ENCODE results near the gene RSRP1. TPM values are rescaled to one million over a fixed set of nuclear protein-coding genes. Genes with fewer than 3 reads are reported as not detected.

RSRP1 gene
- total and polyA plus RNA-seq, 2 of the 8 experiments (the other 6 are each of a cell fraction or from before 2014, with no cell fraction given), result 32.9 to 59.4 TPM

- Histone ChIP-seq H4K20me1 (replicated peaks in 1 of 2; ENCODE audit: control insufficient read depth in 1 of 2, insufficient read depth in 2 of 2, low read length in 2 of 2) (no peaks in the 10 kb centered on the region), H2BK120ac (replicated peaks; ENCODE audit: low read depth, low read length) (no peak overlapping the region), H3K23ac (ENCODE audit: insufficient read length) (no peak overlapping the region), H3K36me3 (ENCODE audit: control insufficient read depth in 2 of 4, insufficient read depth in 4 of 4, low read length in 3 of 4) (peaks cover 1 to 7% (median 2%) of the 10 kb centered on the region in 4 experiments; a peak in 4 of 8 replicates), H3K27me3 (replicated peaks in 1 of 4; ENCODE audit: control insufficient read depth in 3 of 4, extremely low read depth in 1 of 4, insufficient read depth in 3 of 4, low read length in 3 of 4) (no peaks in the 10 kb centered on the region), H3K4me2 (ENCODE audit: insufficient read depth in 1 of 2, low read depth in 2 of 2, low read length in 2 of 2) (no peak overlapping the region), H3K56ac (replicated peaks; ENCODE audit: insufficient read length, low read depth, low read length) (no peak overlapping the region), H2BK15ac (ENCODE audit: low read length) (no peak overlapping the region), H3K79me2 (ENCODE audit: control insufficient read depth in 1 of 2, insufficient read depth in 2 of 2, low read length in 2 of 2) (no peaks in the 10 kb centered on the region), H4K5ac (ENCODE audit: insufficient read length, low read depth, low read length) (no peak overlapping the region), H3K4me3 (ENCODE audit: extremely low read depth in 1 of 4, insufficient read depth in 2 of 4, low read depth in 3 of 4, low read length in 4 of 4) (no peak overlapping the region), H3K4ac (replicated peaks; ENCODE audit: insufficient read length, low read depth, low read length) (no peak overlapping the region), H3K9ac (replicated peaks in 1 of 4; ENCODE audit: extremely low read depth in 1 of 4, low read depth in 3 of 4, low read length in 3 of 4) (no peak overlapping the region), H2AK5ac (ENCODE audit: low read depth, low read length) (no peak overlapping the region), H3K27ac (ENCODE audit: low read depth, low read length) (no peak overlapping the region), H3K9me3 (ENCODE audit: insufficient read depth in 2 of 2, low read depth in 1 of 2, low read length in 1 of 2) (no peaks in the 10 kb centered on the region), H2AFZ (ENCODE audit: low read length) (no peak overlapping the region), H3K18ac (ENCODE audit: extremely low read depth, low read length) (no peak overlapping the region), H4K91ac (replicated peaks; ENCODE audit: insufficient read length, low read length) (no peak overlapping the region), H3K4me1 (replicated peaks in 1 of 4; ENCODE audit: control insufficient read depth in 3 of 4, insufficient read depth in 4 of 4, low read length in 3 of 4) (no peaks in the 10 kb centered on the region), H2BK20ac (ENCODE audit: low read length) (no peak overlapping the region), H3K79me1 (ENCODE audit: low read depth, low read length) (no peaks in the 10 kb centered on the region), H4K8ac (ENCODE audit: extremely low read depth, insufficient read depth, low read length) (no peak overlapping the region), H3K14ac (ENCODE audit: insufficient read length) (no peak overlapping the region), H2BK5ac (ENCODE audit: low read depth, low read length) (no peak overlapping the region), H2BK12ac (ENCODE audit: low read depth, low read length) (no peak overlapping the region), H3K23me2 (ENCODE audit: low read depth, low read length) (no peaks in the 10 kb centered on the region)
- FAIRE-seq, result no peak
- DNase-seq (ENCODE audit: low read depth in 1 of 2, low spot score in 2 of 2), result no peak
- WGBS, 2 experiments (ENCODE audit: extremely low coverage in 1 of 2, insufficient coverage in 1 of 2, insufficient read length in 1 of 2, insufficient replicate concordance in 2 of 2, low coverage in 1 of 2, low lambda C conversion rate in 2 of 2, missing lambda C conversion rate in 1 of 2), result 93% methylated on average over 3 of the region's 3 CpGs; no CpG with 5 or more reads in 1 of the 2 experiments
- POLR2A ChIA-PET (ENCODE audit: partially characterized antibody), result interaction anchor here (3.2 kb wide), 1 partner anchor 12 kb away, joined by 11 read pairs; no protein-coding TSS in a partner anchor
- CTCF ChIA-PET (ENCODE audit: partially characterized antibody), result interaction anchor here (0.5 to 1.7 kb wide), 5 partner anchors 16 to 303 kb away, joined by 3 to 4 read pairs (median 4); partner anchors contain the start of gene SYF2
- TF ChIP-seq POLR2AphosphoS5 (IDR thresholded peaks at IDR 0.05; ENCODE audit: low read depth, low read length), result no peak
- no peak for TF ChIP-seq SP4 (IDR thresholded peaks at IDR 0.05; ENCODE audit: low read length)
- TF ChIP-seq BACH1 (IDR thresholded peaks at IDR 0.05; ENCODE audit: low read length), result no peak
- TF ChIP-seq FOSL1 (IDR thresholded peaks at IDR 0.05; ENCODE audit: insufficient read depth, low read depth, low read length), result no peak
- no peak for TF ChIP-seq PHF8 (conservative IDR thresholded peaks at IDR 0.05; ENCODE audit: low read depth, low read length)
- TF ChIP-seq RNF2 (IDR thresholded peaks at IDR 0.05; ENCODE audit: borderline replicate concordance, low read depth, low read length, missing control alignments, poor library complexity, severe bottlenecking), result no peak
- TF ChIP-seq SIN3A (conservative IDR thresholded peaks at IDR 0.05 in 1 of 2, IDR thresholded peaks at IDR 0.05 in 1 of 2; ENCODE audit: low read depth in 1 of 2, low read length in 2 of 2), result no peak
- TF ChIP-seq KDM1A (IDR thresholded peaks at IDR 0.05; ENCODE audit: borderline replicate concordance, low read length), result no peak
- no peak for TF ChIP-seq TEAD4 (IDR thresholded peaks at IDR 0.05; ENCODE audit: low read depth, low read length)
- no peak for TF ChIP-seq E2F6 (IDR thresholded peaks at IDR 0.05)
- no peak for TF ChIP-seq TAF7 (optimal IDR thresholded peaks at IDR 0.05; ENCODE audit: borderline replicate concordance, low read depth, low read length)
Observed at GRCh38 chr1:25217015-25217414, 30.2 kb downstream of the RSRP1 start.
